K562 (cell line): Measurements from ENCODE around the gene TBC1D9. TPM values are rescaled to one million over a fixed set of nuclear protein-coding genes. Genes with fewer than 3 reads are reported as not detected.

Source experiments
- ATAC-seq: fragments of 200-7000 bp; cut with Tn5 transposase; 3 replicates; pipeline ENCODE4 v1.9.1; 2020; ENCODE audit warnings: moderate library complexity
- BruUV-seq: library from RNA; stranded (reverse); fragments of 400-500 nt; replicated peaks from 2 replicates; lab custom pipeline; 2021; lab: Mats Ljungman, UMichigan
- CTCF ChIA-PET: fragments of 300-600 bp; formaldehyde crosslinking; extraction: SDS; loops from one replicate; lab custom pipeline; 2021; ENCODE audit warnings: low intra/inter-chr PET ratio; lab: Yijun Ruan, JAX
- POLR2A ChIA-PET: fragments of 300-600, 350-650 bp; sonication (Branson Sonifier 250); formaldehyde crosslinking; extraction: SDS; loops from one replicate; lab custom pipeline; 2021; ENCODE audit warnings: antibody characterized with exemption, inconsistent platforms; lab: Yijun Ruan, JAX
- DNase-seq, 4 experiments: peaks; one replicate each; pipeline versions ENCODE4 v3.0.0 to v3.0.0-alpha.2; 2011 to 2018; ENCODE audit warnings: low spot score in 3 of 4, mixed read lengths in 3 of 4; ENCODE audit errors: extremely low read depth in 1 of 4
- FAIRE-seq: peaks from 2 replicates; lab custom pipeline; 2011; peaks lifted over from hg19 to GRCh38; lab: Jason Lieb, UNC
- H2AFZ ChIP-seq: 2 replicates; pipeline ENCODE4 v1.6.0; 2011; ENCODE audit warnings: low read depth, low read length, control low read depth, inconsistent platforms
- H3K27ac ChIP-seq: fragments of 200-600 bp; 3 replicates; pipeline ENCODE4 v1.8.0; 2011; ENCODE audit warnings: low read depth, mild to moderate bottlenecking, control low read depth, inconsistent platforms, low read length, moderate library complexity, mixed read lengths; ENCODE audit errors: extremely low read depth
- H3K27me3 ChIP-seq, 2 experiments: fragments of 300-600 bp in 1 of 2; 2 replicates in 1 of 2; 3 replicates in 1 of 2; pipeline versions ENCODE4 v1.6.0 to v1.8.0; 2011; ENCODE audit warnings: inconsistent platforms in 2 of 2, low read length in 2 of 2, mild to moderate bottlenecking in 1 of 2, mixed read lengths in 1 of 2, moderate library complexity in 1 of 2; ENCODE audit not compliant: control insufficient read depth in 2 of 2, insufficient read depth in 2 of 2
- H3K36me3 ChIP-seq: fragments of 300-600 bp; 3 replicates; pipeline ENCODE4 v1.8.0; 2011; ENCODE audit warnings: mild to moderate bottlenecking, low read length, inconsistent platforms; ENCODE audit not compliant: control insufficient read depth, insufficient read depth
- H3K4me1 ChIP-seq, 2 experiments: fragments of 200-600 bp in 1 of 2; replicated peaks in 1 of 2; 2 replicates in 1 of 2; 3 replicates in 1 of 2; pipeline versions ENCODE4 v1.5.1 to v1.8.0; 2011; ENCODE audit warnings: inconsistent platforms in 2 of 2, low read length in 2 of 2, mild to moderate bottlenecking in 1 of 2, mixed read lengths in 1 of 2, moderate library complexity in 1 of 2; ENCODE audit not compliant: control insufficient read depth in 2 of 2, insufficient read depth in 2 of 2
- H3K4me2 ChIP-seq: 2 replicates; pipeline ENCODE4 v1.6.1; 2011; ENCODE audit warnings: low read length, control low read depth, inconsistent platforms, mixed read lengths; ENCODE audit not compliant: insufficient read depth
- H3K4me3 ChIP-seq: fragments of 200-600 bp; sonication (generic), shearing (Covaris generic); 2 replicates; pipeline ENCODE4 v1.5.1; 2016; ENCODE audit warnings: control low read depth, inconsistent platforms
- H3K79me2 ChIP-seq: fragments of 200-600 bp; 3 replicates; pipeline ENCODE4 v1.8.0; 2011; ENCODE audit warnings: low read length, inconsistent platforms; ENCODE audit not compliant: control insufficient read depth, insufficient read depth
- H3K9ac ChIP-seq, 2 experiments: 2 replicates each; pipeline versions ENCODE4 v1.6.0 to v1.6.1; 2011; ENCODE audit warnings: low read depth in 2 of 2, low read length in 2 of 2, control low read depth in 1 of 2, inconsistent platforms in 1 of 2, mild to moderate bottlenecking in 1 of 2, mixed read lengths in 1 of 2; ENCODE audit not compliant: insufficient read depth in 1 of 2
- H3K9me1 ChIP-seq: one replicate; pipeline ENCODE4 v1.6.0; 2011; ENCODE audit warnings: inconsistent platforms, mild to moderate bottlenecking, low read length, moderate library complexity; ENCODE audit not compliant: control insufficient read depth, insufficient read depth
- H3K9me3 ChIP-seq: replicated peaks from 2 replicates; pipeline ENCODE4 v1.5.1; 2011; ENCODE audit warnings: low read depth, low read length, inconsistent platforms; ENCODE audit not compliant: control insufficient read depth, insufficient read depth
- H4K20me1 ChIP-seq: replicated peaks from 2 replicates; pipeline ENCODE4 v1.6.1; 2011; ENCODE audit warnings: low read length, inconsistent platforms, mixed read lengths; ENCODE audit not compliant: control insufficient read depth, insufficient read depth
- GABPA ChIP-seq: fragments of 200-800 bp; sonication (Bioruptor generic); conservative IDR thresholded peaks from 2 replicates; pipeline ENCODE4 v1.6.1; 2016; ENCODE audit warnings: low read depth, missing genetic modification characterization, missing compliant biosample characterization
- SPI1 ChIP-seq: IDR thresholded peaks from 2 replicates; pipeline ENCODE4 v1.6.1; 2011; ENCODE audit warnings: low read depth, low read length, control low read depth, borderline replicate concordance
- TCFL5 ChIP-seq: fragments of 250-450 bp; sonication (Bioruptor Pico); conservative IDR thresholded peaks from 2 replicates; pipeline ENCODE4 v1.6.1; 2021; ENCODE audit warnings: mild to moderate bottlenecking, moderate library complexity, matching md5 sums
- WGBS: fragments of 100-300 bp; shearing (Covaris generic); methylation state at CpG from one replicate; pipeline ENCODE4 v1.1.6; 2016; ENCODE audit warnings: low coverage, mixed read lengths; ENCODE audit not compliant: insufficient coverage; ENCODE audit errors: missing lambda C conversion rate; 5-methylcytosine and 5-hydroxymethylcytosine counted together
- in situ Hi-C: fragments of 300-500 bp; cut with MboI; formaldehyde crosslinking; loops from 4 replicates; pipeline ENCODE4 v1.15.0; 2018; ENCODE audit warnings: inconsistent platforms, mixed read lengths
- intact Hi-C: fragments of 100-400 bp; cut with micrococcal nuclease; formaldehyde crosslinking; loops from 2 replicates; pipeline ENCODE4 v1.14.2; 2022
- polyA plus RNA-seq, 8 experiments: library from polyadenylated mRNA; depleted of rRNA in 4 of 8; stranded (reverse) in 5 of 8; unstranded in 3 of 8; fragments of >200 nt; fragmentation: Nextera tagmentation in 2 of 8; fragmentation: Illumina TruSeq in 1 of 8; extraction: Ambion mirVana in 2 of 8; extraction: Trizol in 1 of 8; gene quantifications; 2 replicates each; pipeline versions ENCODE4 v1.2.1 to v1.2.3, GENCODE V29; 2011 to 2014; ENCODE audit warnings: inconsistent platforms in 1 of 8, missing spikeins in 1 of 8
- total RNA-seq, 7 experiments: library from RNA; depleted of rRNA in 6 of 7; stranded (reverse); fragments of >200 nt in 6 of 7; fragmentation: Illumina TruSeq in 2 of 7; extraction: Trizol in 2 of 7; gene quantifications; 2 replicates each; pipeline versions ENCODE4 v1.2.1 to v1.2.3, GENCODE V29; 2011 to 2021; ENCODE audit warnings: low replicate concordance in 1 of 7
- TF ChIP-seq, protein P1 (sequence below), 2 experiments: fragments of 450-650 bp; IDR thresholded peaks; 2 replicates each; pipeline ENCODE4 v1.6.1; 2016; ENCODE audit warnings: mild to moderate bottlenecking in 2 of 2, borderline replicate concordance in 1 of 2, low read depth in 1 of 2, moderate library complexity in 1 of 2

Gene TBC1D9
- total and polyA plus RNA-seq, 9 of the 15 experiments (the other 6 are each of a cell fraction or from before 2014, with no cell fraction given) = 0.13 TPM; not detected in 8

- Histone ChIP-seq H3K9me3 (no peaks in the 10 kb centered on the region), H4K20me1 (no peaks in the 10 kb centered on the region), H3K9me1 (no peaks in the 10 kb centered on the region), H3K36me3 (no peaks in the 10 kb centered on the region), H3K4me2 (no peak overlapping the region), H3K4me1 (no peaks in the 10 kb centered on the region), H2AFZ (no peak overlapping the region), H3K79me2 (no peaks in the 10 kb centered on the region), H3K27ac (no peak overlapping the region), H3K9ac (no peak overlapping the region), H3K27me3 (no peaks in the 10 kb centered on the region), H3K4me3 (no peak overlapping the region)
- ChIA-PET POLR2A (no interaction called here), CTCF (no interaction called here)
- no peak for FAIRE-seq
- TF ChIP-seq TCFL5 (CRISPR knock-in tag) (no peak), SPI1 (no peak), GABPA (tag) (no peak)
- TF ChIP-seq, protein P1, sequence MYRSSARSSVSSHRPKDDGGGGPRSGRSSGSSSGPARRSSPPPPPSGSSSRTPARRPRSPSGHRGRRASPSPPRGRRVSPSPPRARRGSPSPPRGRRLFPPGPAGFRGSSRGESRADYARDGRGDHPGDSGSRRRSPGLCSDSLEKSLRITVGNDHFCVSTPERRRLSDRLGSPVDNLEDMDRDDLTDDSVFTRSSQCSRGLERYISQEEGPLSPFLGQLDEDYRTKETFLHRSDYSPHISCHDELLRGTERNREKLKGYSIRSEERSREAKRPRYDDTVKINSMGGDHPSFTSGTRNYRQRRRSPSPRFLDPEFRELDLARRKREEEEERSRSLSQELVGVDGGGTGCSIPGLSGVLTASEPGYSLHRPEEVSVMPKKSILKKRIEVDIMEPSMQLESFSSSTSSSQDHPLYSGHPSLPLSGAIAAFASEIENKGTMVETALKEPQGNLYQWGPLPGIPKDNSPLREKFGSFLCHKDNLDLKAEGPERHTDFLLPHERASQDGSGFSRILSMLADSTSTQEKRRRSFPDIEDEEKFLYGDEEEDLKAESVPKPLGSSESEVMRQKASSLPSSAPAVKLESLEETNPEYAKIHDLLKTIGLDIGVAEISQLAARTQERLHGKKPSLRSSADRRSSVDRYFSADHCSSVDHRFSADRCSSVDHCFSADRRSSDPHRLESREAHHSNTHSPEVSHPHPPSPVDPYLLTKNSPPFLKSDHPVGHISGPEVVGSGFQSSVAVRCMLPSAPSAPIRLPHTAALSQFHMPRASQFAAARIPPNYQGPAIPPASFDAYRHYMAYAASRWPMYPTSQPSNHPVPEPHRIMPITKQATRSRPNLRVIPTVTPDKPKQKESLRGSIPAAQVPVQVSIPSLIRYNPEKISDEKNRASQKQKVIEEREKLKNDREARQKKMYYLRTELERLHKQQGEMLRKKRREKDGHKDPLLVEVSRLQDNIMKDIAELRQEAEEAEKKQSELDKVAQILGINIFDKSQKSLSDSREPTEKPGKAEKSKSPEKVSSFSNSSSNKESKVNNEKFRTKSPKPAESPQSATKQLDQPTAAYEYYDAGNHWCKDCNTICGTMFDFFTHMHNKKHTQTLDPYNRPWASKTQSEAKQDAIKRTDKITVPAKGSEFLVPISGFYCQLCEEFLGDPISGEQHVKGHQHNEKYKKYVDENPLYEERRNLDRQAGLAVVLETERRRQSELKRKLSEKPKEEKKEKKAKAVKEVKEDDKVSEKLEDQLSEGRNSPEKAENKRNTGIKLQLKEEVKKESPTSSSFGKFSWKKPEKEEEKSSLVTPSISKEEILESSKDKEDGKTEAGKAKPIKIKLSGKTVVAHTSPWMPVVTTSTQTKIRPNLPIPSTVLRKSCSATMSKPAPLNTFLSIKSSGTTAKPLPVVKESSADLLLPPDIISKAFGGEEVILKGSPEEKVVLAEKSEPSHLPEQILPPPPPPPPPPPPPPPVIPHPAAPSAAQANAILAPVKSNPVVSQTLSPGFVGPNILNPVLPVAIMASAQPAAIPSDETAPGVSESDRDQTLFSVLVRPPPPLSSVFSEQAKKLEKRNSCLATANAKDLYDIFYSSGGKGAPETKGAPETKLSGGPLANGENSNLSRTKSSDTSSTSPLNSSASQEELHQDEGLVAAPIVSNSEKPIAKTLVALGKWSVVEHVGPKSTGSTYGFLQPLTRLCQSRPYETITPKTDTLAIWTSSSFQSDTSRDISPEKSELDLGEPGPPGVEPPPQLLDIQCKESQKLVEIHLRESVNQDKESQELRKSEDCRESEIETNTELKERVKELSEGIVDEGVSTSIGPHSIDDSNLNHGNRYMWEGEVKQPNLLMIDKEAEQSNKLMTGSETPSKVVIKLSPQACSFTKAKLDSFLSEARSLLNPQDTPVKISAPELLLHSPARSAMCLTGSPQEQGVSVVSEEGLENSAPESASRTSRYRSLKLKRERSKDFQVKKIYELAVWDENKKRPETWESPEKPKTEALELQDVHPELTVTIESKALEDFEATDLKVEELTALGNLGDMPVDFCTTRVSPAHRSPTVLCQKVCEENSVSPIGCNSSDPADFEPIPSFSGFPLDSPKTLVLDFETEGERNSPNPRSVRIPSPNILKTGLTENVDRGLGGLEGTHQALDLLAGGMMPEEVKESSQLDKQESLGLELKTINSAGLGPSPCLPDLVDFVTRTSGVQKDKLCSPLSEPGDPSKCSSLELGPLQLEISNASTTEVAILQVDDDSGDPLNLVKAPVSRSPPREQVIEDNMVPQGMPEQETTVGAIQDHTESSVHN (IDR thresholded peaks at IDR 0.05; ENCODE audit: borderline replicate concordance in 1 of 2, low read depth in 1 of 2) = no peak
- no TSS peak for BruUV-seq
- intact Hi-C loops (no loop called here), in situ Hi-C loops (no loop called here)
- WGBS = 0% methylated on average over 3 of the region's 3 CpGs
- DNase-seq = no peak
- no peak for ATAC-seq
Observed at GRCh38 chr4:140790765-140791164, 34.6 kb upstream of the TBC1D9 start.
